H1 (cell line): ENCODE results near the gene ZNF536. TPM values are rescaled to one million over a fixed set of nuclear protein-coding genes. Genes with fewer than 3 reads are reported as not detected.

Experiments
- CTCF ChIA-PET: fragments of 300-600 bp; sonication (Branson Sonifier 250); formaldehyde crosslinking; loops from one replicate; lab custom pipeline; 2021; ENCODE audit not compliant: partially characterized antibody; lab: Charles Lee
- POLR2A ChIA-PET: fragments of 300-600 bp; sonication (Branson Sonifier 250); formaldehyde crosslinking; loops from one replicate; lab custom pipeline; 2021; ENCODE audit warnings: inconsistent platforms; ENCODE audit not compliant: partially characterized antibody; lab: Charles Lee
- DNase-seq, 2 experiments: peaks; one replicate each; pipeline versions ENCODE4 v3.0.0 to v3.0.0-alpha.2; 2010 to 2022; ENCODE audit warnings: low spot score in 2 of 2, low read depth in 1 of 2, mixed read lengths in 1 of 2
- FAIRE-seq: peaks from 2 replicates; lab custom pipeline; 2011; peaks lifted over from hg19 to GRCh38; lab: Jason Lieb, UNC
- H2AFZ ChIP-seq: 2 replicates; pipeline ENCODE4 v1.8.1; 2012; ENCODE audit warnings: low read length, inconsistent platforms
- H2AK5ac ChIP-seq: 2 replicates; pipeline ENCODE4 v1.6.1; 2013; ENCODE audit warnings: low read depth, low read length
- H2BK120ac ChIP-seq: replicated peaks from 2 replicates; pipeline ENCODE3; 2013; ENCODE audit warnings: low read depth, low read length, inconsistent platforms
- H2BK12ac ChIP-seq: 2 replicates; pipeline ENCODE4 v1.6.1; 2013; ENCODE audit warnings: low read depth, low read length
- H2BK15ac ChIP-seq: 2 replicates; pipeline ENCODE4 v1.6.1; 2013; ENCODE audit warnings: low read length
- H2BK20ac ChIP-seq: 2 replicates; pipeline ENCODE4 v1.6.1; 2013; ENCODE audit warnings: low read length
- H2BK5ac ChIP-seq: 2 replicates; pipeline ENCODE4 v1.6.1; 2013; ENCODE audit warnings: low read depth, low read length
- H3K14ac ChIP-seq: 2 replicates; pipeline ENCODE4 v1.6.1; 2013; ENCODE audit warnings: inconsistent platforms; ENCODE audit not compliant: insufficient read length
- H3K18ac ChIP-seq: 2 replicates; pipeline ENCODE4 v1.6.1; 2013; ENCODE audit warnings: low read length; ENCODE audit errors: extremely low read depth
- H3K23ac ChIP-seq: 2 replicates; pipeline ENCODE4 v1.6.1; 2013; ENCODE audit warnings: inconsistent platforms; ENCODE audit not compliant: insufficient read length
- H3K23me2 ChIP-seq: 2 replicates; pipeline ENCODE4 v1.6.1; 2013; ENCODE audit warnings: low read depth, low read length
- H3K27ac ChIP-seq: 2 replicates; pipeline ENCODE4 v1.6.1; 2011; ENCODE audit warnings: low read depth, low read length, inconsistent platforms
- H3K27me3 ChIP-seq, 4 experiments: replicated peaks in 1 of 4; 1 replicate in 1 of 4; 2 replicates in 3 of 4; pipeline versions ENCODE4 v1.6.1 to v1.8.1; 2011 to 2013; ENCODE audit warnings: low read length in 3 of 4, mild to moderate bottlenecking in 3 of 4, inconsistent platforms in 2 of 4, mixed read lengths in 2 of 4, moderate library complexity in 1 of 4; ENCODE audit not compliant: control insufficient read depth in 3 of 4, insufficient read depth in 3 of 4; ENCODE audit errors: extremely low read depth in 1 of 4
- H3K36me3 ChIP-seq, 4 experiments: 2 replicates each; pipeline versions ENCODE4 v1.6.1 to v1.8.1; 2011 to 2013; ENCODE audit warnings: mild to moderate bottlenecking in 4 of 4, low read length in 3 of 4, moderate library complexity in 2 of 4, control low read depth in 1 of 4, inconsistent platforms in 1 of 4; ENCODE audit not compliant: insufficient read depth in 4 of 4, control insufficient read depth in 2 of 4
- H3K4ac ChIP-seq: replicated peaks from 2 replicates; pipeline ENCODE3; 2013; ENCODE audit warnings: low read length, low read depth, mixed read lengths, inconsistent platforms; ENCODE audit not compliant: insufficient read length
- H3K4me1 ChIP-seq, 4 experiments: replicated peaks in 1 of 4; 1 replicate in 1 of 4; 2 replicates in 3 of 4; pipeline versions ENCODE4 v1.6.1 to v1.8.1; 2011 to 2013; ENCODE audit warnings: low read length in 3 of 4, inconsistent platforms in 2 of 4, mixed read lengths in 1 of 4; ENCODE audit not compliant: insufficient read depth in 4 of 4, control insufficient read depth in 3 of 4
- H3K4me2 ChIP-seq, 2 experiments: 2 replicates each; pipeline versions ENCODE4 v1.6.1 to v1.8.1; 2011 to 2013; ENCODE audit warnings: low read depth in 2 of 2, low read length in 2 of 2, control low read depth in 1 of 2, inconsistent platforms in 1 of 2, mild to moderate bottlenecking in 1 of 2; ENCODE audit not compliant: insufficient read depth in 1 of 2
- H3K4me3 ChIP-seq, 4 experiments: fragments of 200-600, 300-600 bp in 1 of 4; sonication (generic), shearing (Covaris generic), sonication (Bioruptor Twin) in 1 of 4; 2 replicates each; pipeline versions ENCODE4 v1.5.1 to v1.8.1; 2011 to 2016; ENCODE audit warnings: low read length in 4 of 4, low read depth in 3 of 4, control low read depth in 2 of 4, inconsistent platforms in 2 of 4, mild to moderate bottlenecking in 2 of 4, mixed read lengths in 1 of 4, moderate library complexity in 1 of 4; ENCODE audit not compliant: insufficient read depth in 2 of 4; ENCODE audit errors: extremely low read depth in 1 of 4
- H3K56ac ChIP-seq: replicated peaks from 2 replicates; pipeline ENCODE3; 2013; ENCODE audit warnings: low read depth, mild to moderate bottlenecking, mixed read lengths, low read length, inconsistent platforms; ENCODE audit not compliant: insufficient read length
- H3K79me1 ChIP-seq: 2 replicates; pipeline ENCODE4 v1.6.1; 2013; ENCODE audit warnings: low read depth, low read length, control low read depth
- H3K79me2 ChIP-seq, 2 experiments: 2 replicates each; pipeline versions ENCODE4 v1.6.1 to v1.8.1; 2012 to 2013; ENCODE audit warnings: low read length in 2 of 2, mild to moderate bottlenecking in 2 of 2, inconsistent platforms in 1 of 2; ENCODE audit not compliant: insufficient read depth in 2 of 2, control insufficient read depth in 1 of 2
- H3K9ac ChIP-seq, 4 experiments: replicated peaks in 1 of 4; 1 replicate in 1 of 4; 2 replicates in 3 of 4; pipeline versions ENCODE4 v1.6.1 to v1.8.1; 2011 to 2013; ENCODE audit warnings: low read depth in 3 of 4, low read length in 3 of 4, control low read depth in 2 of 4, mild to moderate bottlenecking in 2 of 4, moderate library complexity in 2 of 4, inconsistent platforms in 1 of 4; ENCODE audit errors: extremely low read depth in 1 of 4
- H3K9me3 ChIP-seq, 2 experiments: 2 replicates each; pipeline versions ENCODE4 v1.6.1 to v1.8.1; 2012 to 2013; ENCODE audit warnings: mild to moderate bottlenecking in 2 of 2, moderate library complexity in 2 of 2, control low read depth in 1 of 2, inconsistent platforms in 1 of 2, low read depth in 1 of 2, low read length in 1 of 2, mixed read lengths in 1 of 2; ENCODE audit not compliant: insufficient read depth in 2 of 2
- H4K20me1 ChIP-seq, 2 experiments: replicated peaks in 1 of 2; 2 replicates each; pipeline versions ENCODE3 to v1.8.1; 2011 to 2013; ENCODE audit warnings: inconsistent platforms in 2 of 2, low read length in 2 of 2, mild to moderate bottlenecking in 1 of 2; ENCODE audit not compliant: insufficient read depth in 2 of 2, control insufficient read depth in 1 of 2
- H4K5ac ChIP-seq: 2 replicates; pipeline ENCODE4 v1.6.1; 2013; ENCODE audit warnings: low read length, low read depth, mixed read lengths, inconsistent platforms; ENCODE audit not compliant: insufficient read length
- H4K8ac ChIP-seq: 2 replicates; pipeline ENCODE4 v1.8.0; 2013; ENCODE audit warnings: mild to moderate bottlenecking, moderate library complexity, low read length, inconsistent platforms; ENCODE audit not compliant: insufficient read depth; ENCODE audit errors: extremely low read depth
- H4K91ac ChIP-seq: replicated peaks from 2 replicates; pipeline ENCODE3; 2013; ENCODE audit warnings: low read length, mixed read lengths, inconsistent platforms; ENCODE audit not compliant: insufficient read length
- BRCA1 ChIP-seq: IDR thresholded peaks from 2 replicates; pipeline ENCODE4 v1.6.1; 2012; ENCODE audit warnings: low read depth, low read length, improper control_type of control experiment
- CBX5 ChIP-seq: fragments of 300-800, 300-1000 bp; sonication (generic); IDR thresholded peaks from 2 replicates; pipeline ENCODE4 v1.7.1; 2016; ENCODE audit warnings: antibody characterized with exemption, low read length, low read depth
- CREB1 ChIP-seq: IDR thresholded peaks from 2 replicates; pipeline ENCODE4 v1.6.1; 2012; ENCODE audit warnings: inconsistent platforms
- EZH2 ChIP-seq: fragments of 200-600 bp; sonication (generic); IDR thresholded peaks from 2 replicates; pipeline ENCODE4 v1.7.1; 2012; ENCODE audit warnings: low read depth, mild to moderate bottlenecking, moderate library complexity, low read length, inconsistent platforms; ENCODE audit not compliant: severe bottlenecking
- FOSL1 ChIP-seq: IDR thresholded peaks from 2 replicates; pipeline ENCODE4 v1.6.1; 2011; ENCODE audit warnings: mild to moderate bottlenecking, low read depth, low read length, moderate library complexity; ENCODE audit not compliant: insufficient read depth
- HDAC6 ChIP-seq: IDR thresholded peaks from one replicate; pipeline ENCODE4 v1.7.1; 2012; ENCODE audit warnings: low read depth, mild to moderate bottlenecking, inconsistent platforms, low read length, moderate library complexity
- KDM1A ChIP-seq: fragments of 200-600, 300-600 bp; sonication (generic); IDR thresholded peaks from 2 replicates; pipeline ENCODE4 v1.7.1; 2016; ENCODE audit warnings: mild to moderate bottlenecking, low read length, borderline replicate concordance
- MAFK ChIP-seq: IDR thresholded peaks from 2 replicates; pipeline ENCODE4 v1.6.1; 2012; ENCODE audit warnings: low read depth, mild to moderate bottlenecking, improper control_type of control experiment, low read length
- NRF1 ChIP-seq: IDR thresholded peaks from 2 replicates; pipeline ENCODE4 v1.6.1; 2011; ENCODE audit warnings: mild to moderate bottlenecking, low read depth, low read length, improper control_type of control experiment
- POLR2A ChIP-seq, 2 experiments: IDR thresholded peaks; 1 replicate in 1 of 2; 2 replicates in 1 of 2; pipeline ENCODE4 v1.6.1; 2011; ENCODE audit warnings: low read depth in 2 of 2, low read length in 2 of 2, mild to moderate bottlenecking in 2 of 2; ENCODE audit errors: control extremely low read depth in 1 of 2
- ZNF274 ChIP-seq: IDR thresholded peaks from 2 replicates; pipeline ENCODE4 v1.7.0; 2012; ENCODE audit warnings: low read length, borderline replicate concordance; ENCODE audit errors: extremely low read depth
- WGBS, 2 experiments: shearing (Covaris generic) in 1 of 2; methylation state at CpG; one replicate each; pipeline versions ENCODE4 v1.1.6 to v1.1.7; 2013 to 2015; ENCODE audit warnings: low lambda C conversion rate in 2 of 2, mixed read lengths in 2 of 2, inconsistent platforms in 1 of 2, low coverage in 1 of 2, missing lambda C conversion rate in 1 of 2; ENCODE audit not compliant: insufficient replicate concordance in 2 of 2, insufficient coverage in 1 of 2, insufficient read length in 1 of 2; ENCODE audit errors: extremely low coverage in 1 of 2, missing lambda C conversion rate in 1 of 2; 5-methylcytosine and 5-hydroxymethylcytosine counted together
- polyA plus RNA-seq, 7 experiments: library from polyadenylated mRNA; depleted of rRNA in 3 of 7; stranded (reverse) in 5 of 7; unstranded in 2 of 7; fragments of >200 nt in 5 of 7; fragments of 200-250 nt in 2 of 7; gene quantifications; 1 replicate in 5 of 7; 2 replicates in 1 of 7; 4 replicates in 1 of 7; pipeline versions ENCODE4 v1.2.1 to v1.2.3, GENCODE V29; 2011 to 2013; ENCODE audit warnings: missing spikeins in 2 of 7, mixed read lengths in 2 of 7
- total RNA-seq: library from RNA; stranded (reverse); fragmentation: NEBNext Ultra II Directional; extraction: Animal tissue kit (Norgen Biotek cat#: 25700); gene quantifications from 2 replicates; pipeline ENCODE4 v1.2.1, GENCODE V29; 2021
- TF ChIP-seq, protein P1 (sequence below): IDR thresholded peaks from 2 replicates; pipeline ENCODE4 v1.6.1; 2011; ENCODE audit warnings: low read length, improper control_type of control experiment

Gene ZNF536
- total and polyA plus RNA-seq, 2 of the 8 experiments (the other 6 are each of a cell fraction or from before 2014, with no cell fraction given) = 0.09 to 0.11 TPM

GRCh38 chr19:30444253-30444671, 72.1 kb downstream of the ZNF536 start:
- DNase-seq (no peak), FAIRE-seq (no peak)
- Histone ChIP-seq H2AFZ (no peak overlapping the region), H3K18ac (no peak overlapping the region), H2AK5ac (no peak overlapping the region), H3K9me3 (no peaks in the 10 kb centered on the region), H3K4ac (no peak overlapping the region), H4K5ac (no peak overlapping the region), H2BK20ac (no peak overlapping the region), H4K91ac (no peak overlapping the region), H2BK5ac (no peak overlapping the region), H4K20me1 (no peaks in the 10 kb centered on the region), H2BK120ac (no peak overlapping the region), H3K36me3 (no peaks in the 10 kb centered on the region), H3K4me1 (peaks cover 5 to 10% (median 8%) of the 10 kb centered on the region in 4 experiments; a peak in 5 of 7 replicates), H3K4me3 (no peak overlapping the region), H3K27me3 (no peaks in the 10 kb centered on the region), H3K79me2 (no peaks in the 10 kb centered on the region), H3K56ac (no peak overlapping the region), H3K79me1 (no peaks in the 10 kb centered on the region), H3K4me2 (no peak overlapping the region), H2BK12ac (no peak overlapping the region), H3K9ac (no peak overlapping the region), H3K27ac (no peak overlapping the region), H3K23me2 (no peaks in the 10 kb centered on the region), H2BK15ac (no peak overlapping the region), H3K23ac (no peak overlapping the region), H3K14ac (no peak overlapping the region), H4K8ac (peak overlapping the region; percentile 36)
- CTCF ChIA-PET = interaction anchor here (0.7 to 1.6 kb wide), 4 partner anchors 13 to 92 kb away, joined by 3 to 4 read pairs (median 3); no protein-coding TSS in a partner anchor
- WGBS, 2 experiments = 94% methylated on average over 35 of the region's 37 CpGs; no CpG with 5 or more reads in 1 of the 2 experiments
- POLR2A ChIA-PET = interaction anchor here (0.9 kb wide), 1 partner anchor 70 kb away, joined by 8 read pairs; no protein-coding TSS in a partner anchor
- TF ChIP-seq KDM1A (no peak), BRCA1 (no peak), EZH2 (no peak), CBX5 (no peak), FOSL1 (no peak), POLR2A (IDR thresholded peaks at IDR 0.05; ENCODE audit: control extremely low read depth in 1 of 2, low read depth in 2 of 2, low read length in 2 of 2) (no peak), CREB1 (no peak), HDAC6 (no peak), ZNF274 (no peak), NRF1 (no peak), MAFK (no peak)
- TF ChIP-seq, protein P1, sequence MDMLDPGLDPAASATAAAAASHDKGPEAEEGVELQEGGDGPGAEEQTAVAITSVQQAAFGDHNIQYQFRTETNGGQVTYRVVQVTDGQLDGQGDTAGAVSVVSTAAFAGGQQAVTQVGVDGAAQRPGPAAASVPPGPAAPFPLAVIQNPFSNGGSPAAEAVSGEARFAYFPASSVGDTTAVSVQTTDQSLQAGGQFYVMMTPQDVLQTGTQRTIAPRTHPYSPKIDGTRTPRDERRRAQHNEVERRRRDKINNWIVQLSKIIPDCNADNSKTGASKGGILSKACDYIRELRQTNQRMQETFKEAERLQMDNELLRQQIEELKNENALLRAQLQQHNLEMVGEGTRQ = no peak
